Subcutaneous abdominal adipose tissue (tissue), 5 donors: Measurements from ENCODE around the gene MRPL51.
"Not testable (repeated sequence)": the region's sequence is repeated elsewhere in the genome, so short reads cannot be mapped to it uniquely, and the experiment has no call there.

ENCODE experiments used
- H3K27ac ChIP-seq: one replicate; pipeline ENCODE4 v1.7.0; 2013; ENCODE audit warnings: low read depth, mild to moderate bottlenecking, inconsistent platforms, low read length, moderate library complexity
- H3K27me3 ChIP-seq, 5 donors: one replicate each; pipeline ENCODE4 v1.7.0; 2013; ENCODE audit warnings: low read length in 5 of 5, inconsistent platforms in 1 of 5; ENCODE audit not compliant: control insufficient read depth in 5 of 5, insufficient read depth in 4 of 5
- H3K36me3 ChIP-seq, 5 donors: one replicate each; pipeline ENCODE4 v1.7.0; 2013; ENCODE audit warnings: low read length in 5 of 5; ENCODE audit not compliant: control insufficient read depth in 5 of 5, insufficient read depth in 5 of 5
- H3K4me1 ChIP-seq, 5 donors: one replicate each; pipeline ENCODE4 v1.7.0; 2013; ENCODE audit warnings: low read length in 5 of 5, mild to moderate bottlenecking in 3 of 5, moderate library complexity in 1 of 5; ENCODE audit not compliant: control insufficient read depth in 5 of 5, insufficient read depth in 5 of 5
- H3K4me3 ChIP-seq, 5 donors: one replicate each; pipeline ENCODE4 v1.7.0; 2013; ENCODE audit warnings: low read length in 5 of 5, low read depth in 1 of 5
- H3K9ac ChIP-seq, 5 donors: one replicate each; pipeline ENCODE4 v1.7.0; 2013; ENCODE audit warnings: low read length in 5 of 5, mild to moderate bottlenecking in 4 of 5, moderate library complexity in 3 of 5
- H3K9me3 ChIP-seq, 5 donors: one replicate each; pipeline ENCODE4 v1.7.0; 2013; ENCODE audit warnings: low read length in 5 of 5; ENCODE audit not compliant: control insufficient read depth in 5 of 5
- donor health status: healthy.
- donor health status: healthy.
- donor health status: healthy.
- donor health status: healthy.
- donor health status: healthy.

The MRPL51 gene

GRCh38 chr12:6522193-6522592 is 29.1 kb upstream of the MRPL51 start:
- Histone ChIP-seq H3K36me3 (peaks cover 18 to 91% (median 73%) of the 10 kb centered on the region in 5 donors), H3K27ac (no peak overlapping the region), H3K9me3 (no peaks in the 10 kb centered on the region)

GRCh38 chr12:6520186-6520585 is 27.1 kb upstream of the MRPL51 start:
- H3K36me3 ChIP-seq = peaks cover 24 to 89% (median 67%) of the 10 kb centered on the region in 5 donors
- H3K9ac ChIP-seq = no peak overlapping the region
- no peaks in the 10 kb centered on the region for H3K4me1 ChIP-seq
- H3K27me3 ChIP-seq = no peaks in the 10 kb centered on the region
- H3K27ac ChIP-seq = no peak overlapping the region
- no peak overlapping the region for H3K4me3 ChIP-seq
- no peaks in the 10 kb centered on the region for H3K9me3 ChIP-seq

More at GRCh38 chr12:6522193-6522592, 29.1 kb upstream of the MRPL51 start:
- no peaks in the 10 kb centered on the region for H3K27me3 ChIP-seq
- no peak overlapping the region for H3K4me3 ChIP-seq
- H3K9ac ChIP-seq = no peak overlapping the region
- H3K4me1 ChIP-seq = no peaks in the 10 kb centered on the region

DNA sequence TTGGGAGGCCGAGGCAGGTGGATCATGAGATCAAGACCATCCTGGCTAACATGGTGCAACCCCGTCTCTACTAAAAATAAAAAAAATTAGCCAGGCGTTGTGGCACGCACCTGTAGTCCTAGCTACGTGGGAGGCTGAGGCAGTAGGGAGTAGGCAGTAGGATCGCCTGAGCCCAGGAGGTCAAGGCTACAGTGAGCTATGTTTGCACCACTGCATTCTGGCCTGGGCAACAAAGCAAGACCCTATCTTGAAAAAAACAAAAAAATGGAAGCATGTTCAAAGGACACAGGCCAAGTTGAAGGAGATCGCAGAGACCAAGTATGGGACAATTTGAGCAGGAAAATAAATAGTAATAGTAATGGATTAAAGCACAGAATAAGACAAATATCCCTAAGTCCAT is 15.0 kb upstream of the MRPL51 start:
- peaks cover 0 to 45% (median 27%) of the 10 kb centered on the region in 5 donors for H3K36me3 ChIP-seq
- no peaks in the 10 kb centered on the region for H3K9me3 ChIP-seq
- H3K4me1 ChIP-seq = no peaks in the 10 kb centered on the region
- H3K27ac ChIP-seq = no peak overlapping the region
- no peak overlapping the region for H3K4me3 ChIP-seq
- no peak overlapping the region for H3K9ac ChIP-seq
- no peaks in the 10 kb centered on the region for H3K27me3 ChIP-seq

GRCh38 chr12:6507102-6507998 is 14.3 kb upstream of the MRPL51 start:
- Histone ChIP-seq H3K36me3 (peaks cover 0 to 41% (median 21%) of the 10 kb centered on the region in 5 donors), H3K9ac (no peak overlapping the region), H3K4me1 (no peaks in the 10 kb centered on the region), H3K27ac (no peak overlapping the region), H3K27me3 (no peaks in the 10 kb centered on the region), H3K4me3 (no peak overlapping the region), H3K9me3 (no peaks in the 10 kb centered on the region)

- peaks cover 9 to 36% (median 10%) of the 10 kb centered on the region in 5 donors for H3K36me3 ChIP-seq
- H3K9ac ChIP-seq = no peak overlapping the region
- H3K9me3 ChIP-seq = no peaks in the 10 kb centered on the region
- H3K27ac ChIP-seq = no peak overlapping the region
- peaks cover 0 to 2% (median 0%) of the 10 kb centered on the region in 5 donors for H3K4me1 ChIP-seq
- no peaks in the 10 kb centered on the region for H3K27me3 ChIP-seq
- no peak overlapping the region for H3K4me3 ChIP-seq
Observed at GRCh38 chr12:6500466-6500865, 7.4 kb upstream of the MRPL51 start.

GRCh38 chr12:6497291-6497690 is 4.2 kb upstream of the MRPL51 start:
- not testable (repeated sequence) for H3K27me3 ChIP-seq, H3K27ac ChIP-seq, H3K9me3 ChIP-seq, H3K9ac ChIP-seq, H3K4me3 ChIP-seq
- H3K4me1 ChIP-seq = peaks cover 0 to 24% (median 22%) of the 10 kb centered on the region in 5 donors
- peaks cover 5 to 23% (median 10%) of the 10 kb centered on the region in 5 donors for H3K36me3 ChIP-seq

DNA sequence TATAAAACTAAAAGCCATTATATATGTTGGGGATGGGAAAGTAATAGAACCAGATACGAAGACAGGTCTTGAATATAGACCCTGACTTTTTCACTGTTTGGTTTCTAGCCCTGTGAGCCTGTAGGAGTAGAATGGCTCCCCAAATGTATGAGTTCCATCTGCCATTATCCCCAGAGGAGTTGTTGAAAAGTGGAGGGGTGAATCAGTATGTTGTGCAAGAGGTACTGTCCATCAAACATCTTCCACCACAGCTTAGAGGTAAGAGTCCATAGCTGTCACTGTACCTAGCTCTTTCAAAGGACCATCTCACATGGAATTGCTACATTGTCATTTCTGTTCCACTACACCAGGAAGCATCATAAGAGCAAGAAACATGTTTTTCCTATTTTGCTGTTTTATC is 1.9 kb upstream of the MRPL51 start:
- H3K27ac ChIP-seq = no peak overlapping the region
- H3K9ac ChIP-seq = no peak overlapping the region
- peaks cover 0 to 26% (median 23%) of the 10 kb centered on the region in 5 donors for H3K4me1 ChIP-seq
- H3K36me3 ChIP-seq = peaks cover 7 to 22% (median 9%) of the 10 kb centered on the region in 5 donors
- no peaks in the 10 kb centered on the region for H3K27me3 ChIP-seq
- peak overlapping the region in 1 of 5 donors; percentile 89 for H3K4me3 ChIP-seq
- H3K9me3 ChIP-seq = no peaks in the 10 kb centered on the region

DNA sequence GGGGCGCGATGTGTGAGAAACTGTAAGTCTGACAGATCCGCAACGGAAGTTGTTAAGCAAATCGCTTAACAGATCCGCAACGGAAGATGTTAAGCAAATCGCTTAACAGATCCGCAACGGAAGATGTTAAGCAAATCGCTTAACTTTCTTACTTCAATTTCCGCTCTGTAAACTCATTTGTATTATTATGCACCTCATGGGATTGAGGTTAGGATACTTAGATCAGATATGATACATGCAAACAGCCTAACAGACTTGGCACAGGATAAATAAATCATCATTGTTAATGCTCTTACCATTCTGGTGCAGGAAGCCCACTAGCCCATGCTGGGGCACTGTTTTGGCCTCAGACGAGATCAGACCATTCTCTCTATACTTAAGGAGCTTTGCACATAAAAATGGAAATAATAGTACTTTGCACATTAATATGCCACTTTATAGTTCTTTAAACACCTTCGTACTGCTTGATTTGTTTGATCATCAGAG is 1.2 kb upstream of the MRPL51 start:
- Histone ChIP-seq H3K4me3 (peak overlapping the region; percentile 79 to 94 (median 90)), H3K27ac (peak overlapping the region; percentile 98), H3K4me1 (peaks cover 0 to 26% (median 23%) of the 10 kb centered on the region in 5 donors), H3K27me3 (no peaks in the 10 kb centered on the region), H3K9ac (peak overlapping the region in 4 of 5 donors; percentile 44 to 71 (median 62)), H3K36me3 (peaks cover 7 to 20% (median 9%) of the 10 kb centered on the region in 5 donors), H3K9me3 (no peaks in the 10 kb centered on the region)

- Histone ChIP-seq H3K36me3 (peaks cover 7 to 14% (median 9%) of the 10 kb centered on the region in 5 donors), H3K9me3 (no peaks in the 10 kb centered on the region), H3K27ac (peak within 1 kb of the TSS; percentile 98), H3K4me1 (peaks cover 0 to 26% (median 23%) of the 10 kb centered on the region in 5 donors), H3K4me3 (peak within 1 kb of the TSS; percentile 88 to 99 (median 92)), H3K27me3 (no peaks in the 10 kb centered on the region), H3K9ac (peak within 1 kb of the TSS; percentile 70 to 97 (median 93))
Observed at GRCh38 chr12:6493497-6494257, 615 bp upstream of the MRPL51 start, which contains the start of gene NCAPD2. Gene NCAPD2 (plus strand): TSS chr12:6494102. CDS start chr12:6495099, 997 bp downstream.
